Hepatocyte (in vitro differentiated cells): Measurements from ENCODE around the gene BCO1.

ENCODE experiments used
- EZH2 ChIP-seq: fragments of 200-600 bp; sonication (generic); IDR thresholded peaks from 2 replicates; pipeline ENCODE4 v1.6.1; 2016; ENCODE audit warnings: antibody characterized with exemption, mild to moderate bottlenecking, borderline replicate concordance
- EZH2phosphoT487 ChIP-seq: fragments of 200-600 bp; sonication (generic); IDR thresholded peaks from one replicate; pipeline ENCODE4 v1.6.1; 2018; ENCODE audit warnings: antibody characterized with exemption, mild to moderate bottlenecking, low read depth, moderate library complexity; ENCODE audit not compliant: unreplicated experiment, severe bottlenecking
- TF ChIP-seq, protein P1 (sequence below): fragments of 200-600 bp; sonication (generic); IDR thresholded peaks from 2 replicates; pipeline ENCODE4 v1.5.1; 2016; ENCODE audit warnings: antibody characterized with exemption, mild to moderate bottlenecking; ENCODE audit not compliant: poor library complexity

DNA sequence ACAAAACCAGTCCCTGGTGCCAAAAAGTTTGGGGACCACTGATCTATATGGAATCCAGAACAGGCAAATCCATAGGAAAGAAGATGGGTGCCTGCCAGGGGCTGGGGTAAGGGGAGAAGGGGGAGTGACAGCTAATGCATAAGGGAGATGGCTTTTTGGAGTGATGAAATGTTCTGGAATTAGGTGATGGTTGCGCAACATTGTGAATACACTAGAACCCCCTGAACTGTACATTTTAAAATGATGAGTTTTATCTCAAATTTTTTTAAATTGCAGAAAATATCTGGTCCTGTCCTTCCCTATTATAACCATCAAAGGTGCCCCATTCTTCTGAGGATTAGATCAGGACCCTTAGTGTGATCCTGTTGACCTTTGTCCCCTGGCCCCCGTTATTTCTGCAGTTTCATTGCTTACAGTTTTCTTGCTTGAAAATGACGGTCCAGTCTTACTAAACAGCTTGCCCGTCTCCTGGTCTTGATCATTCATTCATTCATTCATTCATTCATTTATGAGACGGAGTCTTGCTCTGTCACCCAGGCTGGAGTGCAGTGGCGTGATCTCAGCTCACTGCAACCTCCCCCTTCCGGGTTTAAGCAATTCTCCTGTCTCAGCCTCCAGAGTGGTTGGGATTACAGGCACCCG lies 4.6 kb downstream of the BCO1 start:
- TF ChIP-seq, protein P1, sequence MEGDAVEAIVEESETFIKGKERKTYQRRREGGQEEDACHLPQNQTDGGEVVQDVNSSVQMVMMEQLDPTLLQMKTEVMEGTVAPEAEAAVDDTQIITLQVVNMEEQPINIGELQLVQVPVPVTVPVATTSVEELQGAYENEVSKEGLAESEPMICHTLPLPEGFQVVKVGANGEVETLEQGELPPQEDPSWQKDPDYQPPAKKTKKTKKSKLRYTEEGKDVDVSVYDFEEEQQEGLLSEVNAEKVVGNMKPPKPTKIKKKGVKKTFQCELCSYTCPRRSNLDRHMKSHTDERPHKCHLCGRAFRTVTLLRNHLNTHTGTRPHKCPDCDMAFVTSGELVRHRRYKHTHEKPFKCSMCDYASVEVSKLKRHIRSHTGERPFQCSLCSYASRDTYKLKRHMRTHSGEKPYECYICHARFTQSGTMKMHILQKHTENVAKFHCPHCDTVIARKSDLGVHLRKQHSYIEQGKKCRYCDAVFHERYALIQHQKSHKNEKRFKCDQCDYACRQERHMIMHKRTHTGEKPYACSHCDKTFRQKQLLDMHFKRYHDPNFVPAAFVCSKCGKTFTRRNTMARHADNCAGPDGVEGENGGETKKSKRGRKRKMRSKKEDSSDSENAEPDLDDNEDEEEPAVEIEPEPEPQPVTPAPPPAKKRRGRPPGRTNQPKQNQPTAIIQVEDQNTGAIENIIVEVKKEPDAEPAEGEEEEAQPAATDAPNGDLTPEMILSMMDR, result no peak
- TF ChIP-seq EZH2phosphoT487 (no peak), EZH2 (no peak)
